GM11168 (cell line): ENCODE measurements around the gene AQP7.
"Not testable (repeated sequence)": the region's sequence is repeated elsewhere in the genome, so short reads cannot be mapped to it uniquely, and the experiment has no call there.

Experiments used
- in situ Hi-C: fragments of 300-500 bp; cut with MboI; formaldehyde crosslinking; loops from one replicate; pipeline ENCODE4 v1.12.0; 2022; ENCODE audit warnings: low sequenced_read_pairs; ENCODE audit not compliant: unreplicated experiment

Gene AQP7

GRCh38 chr9:33378121-33378795 lies 24.1 kb downstream of the AQP7 start:
- in situ Hi-C loops, result no loop called here

- in situ Hi-C loops, result no loop called here
Measured at GRCh38 chr9:33377089-33377715, 25.2 kb downstream of the AQP7 start.

- in situ Hi-C loops, result no loop called here
Measured at GRCh38 chr9:33375841-33376321, 26.5 kb downstream of the AQP7 start.

- in situ Hi-C loops, result no loop called here
Measured at GRCh38 chr9:33375238-33375840, 27.0 kb downstream of the AQP7 start.

- in situ Hi-C loops, result no loop called here
Measured at GRCh38 chr9:33374634-33375237, 27.6 kb downstream of the AQP7 start.

GRCh38 chr9:33374190-33374589 lies 28.2 kb downstream of the AQP7 start:
- in situ Hi-C loops, result no loop called here

- in situ Hi-C loops, result no loop called here
Measured at GRCh38 chr9:33372900-33373299, 29.5 kb downstream of the AQP7 start.

- in situ Hi-C loops, result no loop called here
Measured at GRCh38 chr9:33366979-33367480, 35.3 kb downstream of the AQP7 start.

- in situ Hi-C loops, result not testable (repeated sequence)
Measured at GRCh38 chr9:33364814-33365213, 37.6 kb downstream of the AQP7 start.

- in situ Hi-C loops, result no loop called here
Measured at GRCh38 chr9:33364127-33364526, 38.2 kb downstream of the AQP7 start.

GRCh38 chr9:33358641-33359040 lies 43.7 kb downstream of the AQP7 start:
- in situ Hi-C loops, result not testable (repeated sequence)

GRCh38 chr9:33355933-33356332 lies 46.4 kb downstream of the AQP7 start:
- in situ Hi-C loops, result no loop called here

- in situ Hi-C loops, result no loop called here
Measured at GRCh38 chr9:33354651-33355211, 47.6 kb downstream of the AQP7 start.

- in situ Hi-C loops, result no loop called here
Measured at GRCh38 chr9:33351547-33351946, 50.8 kb downstream of the AQP7 start.

- in situ Hi-C loops, result no loop called here
Measured at GRCh38 chr9:33350310-33350709, 52.1 kb downstream of the AQP7 start.

- in situ Hi-C loops, result no loop called here
Measured at GRCh38 chr9:33349743-33350142, 52.6 kb downstream of the AQP7 start.

GRCh38 chr9:33348998-33349397 lies 53.4 kb downstream of the AQP7 start:
- in situ Hi-C loops, result no loop called here

GRCh38 chr9:33346564-33346963 lies 55.8 kb downstream of the AQP7 start:
- in situ Hi-C loops, result no loop called here

- in situ Hi-C loops, result no loop called here
Measured at GRCh38 chr9:33344145-33344544, 58.2 kb downstream of the AQP7 start.

GRCh38 chr9:33341182-33341581 lies 61.2 kb downstream of the AQP7 start:
- in situ Hi-C loops, result no loop called here

GRCh38 chr9:33340186-33340585 lies 62.2 kb downstream of the AQP7 start:
- in situ Hi-C loops, result no loop called here
